ENCODE measurements around the gene R3HDM2. TPM values are rescaled to one million over a fixed set of nuclear protein-coding genes. Genes with fewer than 3 reads are reported as not detected.

Gene R3HDM2
- total RNA-seq, 1 experiment from 2014 or later, result 34.7 TPM

DNA sequence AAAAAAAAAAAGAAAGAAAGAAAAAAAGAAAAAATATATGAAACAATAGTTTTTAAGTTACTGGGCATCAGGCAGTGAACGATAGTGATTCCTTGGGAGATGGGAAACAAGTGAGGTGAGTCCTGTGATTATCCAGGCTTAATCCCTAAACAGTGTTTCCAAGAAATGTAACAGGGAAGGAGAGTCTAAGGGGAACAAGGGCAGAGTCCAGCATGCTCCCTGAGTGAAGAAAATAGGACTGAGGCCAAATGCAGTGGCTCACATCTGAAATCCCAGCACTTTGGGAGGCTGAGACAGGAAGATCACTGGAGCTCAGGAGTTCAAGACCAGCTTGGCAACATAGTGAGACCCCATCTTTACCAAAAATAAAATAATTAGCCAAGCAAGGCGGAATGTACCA lies 40.7 kb downstream of the R3HDM2 start (continued):
- TF ChIP-seq, protein P1, sequence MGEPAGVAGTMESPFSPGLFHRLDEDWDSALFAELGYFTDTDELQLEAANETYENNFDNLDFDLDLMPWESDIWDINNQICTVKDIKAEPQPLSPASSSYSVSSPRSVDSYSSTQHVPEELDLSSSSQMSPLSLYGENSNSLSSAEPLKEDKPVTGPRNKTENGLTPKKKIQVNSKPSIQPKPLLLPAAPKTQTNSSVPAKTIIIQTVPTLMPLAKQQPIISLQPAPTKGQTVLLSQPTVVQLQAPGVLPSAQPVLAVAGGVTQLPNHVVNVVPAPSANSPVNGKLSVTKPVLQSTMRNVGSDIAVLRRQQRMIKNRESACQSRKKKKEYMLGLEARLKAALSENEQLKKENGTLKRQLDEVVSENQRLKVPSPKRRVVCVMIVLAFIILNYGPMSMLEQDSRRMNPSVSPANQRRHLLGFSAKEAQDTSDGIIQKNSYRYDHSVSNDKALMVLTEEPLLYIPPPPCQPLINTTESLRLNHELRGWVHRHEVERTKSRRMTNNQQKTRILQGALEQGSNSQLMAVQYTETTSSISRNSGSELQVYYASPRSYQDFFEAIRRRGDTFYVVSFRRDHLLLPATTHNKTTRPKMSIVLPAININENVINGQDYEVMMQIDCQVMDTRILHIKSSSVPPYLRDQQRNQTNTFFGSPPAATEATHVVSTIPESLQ (CRISPR knock-in tag; IDR thresholded peaks at IDR 0.05), result no peak
- TF ChIP-seq IRF2 (CRISPR knock-in tag; IDR thresholded peaks at IDR 0.05; ENCODE audit: borderline replicate concordance, low read depth), result no peak
- TF ChIP-seq OVOL2 (CRISPR knock-in tag; IDR thresholded peaks at IDR 0.05; ENCODE audit: borderline replicate concordance), result no peak
- TF ChIP-seq ZNF263 (CRISPR knock-in tag; IDR thresholded peaks at IDR 0.05; ENCODE audit: low read depth), result no peak
- TF ChIP-seq ELF4 (CRISPR knock-in tag; IDR thresholded peaks at IDR 0.05; ENCODE audit: low read depth), result no peak
- no peak for TF ChIP-seq ZNF416 (CRISPR knock-in tag; IDR thresholded peaks at IDR 0.05)
- TF ChIP-seq, protein P2, sequence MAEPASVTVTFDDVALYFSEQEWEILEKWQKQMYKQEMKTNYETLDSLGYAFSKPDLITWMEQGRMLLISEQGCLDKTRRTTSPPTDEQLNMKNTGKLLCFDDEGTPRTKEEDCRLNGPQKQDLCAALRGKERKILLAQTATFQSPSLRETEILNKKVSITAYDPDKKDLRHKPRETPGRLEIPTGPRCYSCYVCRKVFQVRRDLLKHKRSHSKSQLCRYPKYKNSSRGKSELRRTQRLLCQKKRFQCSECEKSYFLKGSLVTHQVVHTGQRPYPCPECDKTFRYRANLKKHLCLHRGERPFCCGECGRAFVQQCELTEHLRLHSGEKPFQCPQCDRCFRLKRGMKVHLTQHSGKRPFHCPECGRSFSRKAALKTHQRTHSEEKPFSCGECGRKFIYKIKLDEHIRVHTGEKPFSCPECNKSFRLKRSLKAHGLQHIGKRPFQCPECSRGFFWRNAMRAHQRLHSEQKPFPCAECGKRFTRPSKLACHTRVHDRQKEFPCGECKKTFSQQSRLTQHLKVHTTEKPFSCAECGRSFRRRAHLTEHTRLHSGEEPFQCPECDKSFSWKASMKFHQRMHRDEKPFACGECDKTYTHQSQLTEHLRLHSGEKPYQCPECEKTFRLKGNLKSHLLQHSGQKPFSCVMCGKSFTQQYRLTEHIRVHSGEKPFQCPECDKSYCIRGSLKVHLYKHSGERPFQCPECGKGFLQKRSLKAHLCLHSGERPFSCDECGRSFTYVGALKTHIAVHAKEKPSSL (CRISPR knock-in tag; conservative IDR thresholded peaks at IDR 0.05), result no peak
- TF ChIP-seq, protein P3, sequence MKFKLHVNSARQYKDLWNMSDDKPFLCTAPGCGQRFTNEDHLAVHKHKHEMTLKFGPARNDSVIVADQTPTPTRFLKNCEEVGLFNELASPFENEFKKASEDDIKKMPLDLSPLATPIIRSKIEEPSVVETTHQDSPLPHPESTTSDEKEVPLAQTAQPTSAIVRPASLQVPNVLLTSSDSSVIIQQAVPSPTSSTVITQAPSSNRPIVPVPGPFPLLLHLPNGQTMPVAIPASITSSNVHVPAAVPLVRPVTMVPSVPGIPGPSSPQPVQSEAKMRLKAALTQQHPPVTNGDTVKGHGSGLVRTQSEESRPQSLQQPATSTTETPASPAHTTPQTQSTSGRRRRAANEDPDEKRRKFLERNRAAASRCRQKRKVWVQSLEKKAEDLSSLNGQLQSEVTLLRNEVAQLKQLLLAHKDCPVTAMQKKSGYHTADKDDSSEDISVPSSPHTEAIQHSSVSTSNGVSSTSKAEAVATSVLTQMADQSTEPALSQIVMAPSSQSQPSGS (CRISPR knock-in tag; IDR thresholded peaks at IDR 0.05; ENCODE audit: borderline replicate concordance, low read depth), result no peak
- no peak for TF ChIP-seq NR3C1 (CRISPR knock-in tag; conservative IDR thresholded peaks at IDR 0.05; ENCODE audit: low read depth)
- TF ChIP-seq CREM (CRISPR knock-in tag; IDR thresholded peaks at IDR 0.05), result no peak
- TF ChIP-seq, protein P4, sequence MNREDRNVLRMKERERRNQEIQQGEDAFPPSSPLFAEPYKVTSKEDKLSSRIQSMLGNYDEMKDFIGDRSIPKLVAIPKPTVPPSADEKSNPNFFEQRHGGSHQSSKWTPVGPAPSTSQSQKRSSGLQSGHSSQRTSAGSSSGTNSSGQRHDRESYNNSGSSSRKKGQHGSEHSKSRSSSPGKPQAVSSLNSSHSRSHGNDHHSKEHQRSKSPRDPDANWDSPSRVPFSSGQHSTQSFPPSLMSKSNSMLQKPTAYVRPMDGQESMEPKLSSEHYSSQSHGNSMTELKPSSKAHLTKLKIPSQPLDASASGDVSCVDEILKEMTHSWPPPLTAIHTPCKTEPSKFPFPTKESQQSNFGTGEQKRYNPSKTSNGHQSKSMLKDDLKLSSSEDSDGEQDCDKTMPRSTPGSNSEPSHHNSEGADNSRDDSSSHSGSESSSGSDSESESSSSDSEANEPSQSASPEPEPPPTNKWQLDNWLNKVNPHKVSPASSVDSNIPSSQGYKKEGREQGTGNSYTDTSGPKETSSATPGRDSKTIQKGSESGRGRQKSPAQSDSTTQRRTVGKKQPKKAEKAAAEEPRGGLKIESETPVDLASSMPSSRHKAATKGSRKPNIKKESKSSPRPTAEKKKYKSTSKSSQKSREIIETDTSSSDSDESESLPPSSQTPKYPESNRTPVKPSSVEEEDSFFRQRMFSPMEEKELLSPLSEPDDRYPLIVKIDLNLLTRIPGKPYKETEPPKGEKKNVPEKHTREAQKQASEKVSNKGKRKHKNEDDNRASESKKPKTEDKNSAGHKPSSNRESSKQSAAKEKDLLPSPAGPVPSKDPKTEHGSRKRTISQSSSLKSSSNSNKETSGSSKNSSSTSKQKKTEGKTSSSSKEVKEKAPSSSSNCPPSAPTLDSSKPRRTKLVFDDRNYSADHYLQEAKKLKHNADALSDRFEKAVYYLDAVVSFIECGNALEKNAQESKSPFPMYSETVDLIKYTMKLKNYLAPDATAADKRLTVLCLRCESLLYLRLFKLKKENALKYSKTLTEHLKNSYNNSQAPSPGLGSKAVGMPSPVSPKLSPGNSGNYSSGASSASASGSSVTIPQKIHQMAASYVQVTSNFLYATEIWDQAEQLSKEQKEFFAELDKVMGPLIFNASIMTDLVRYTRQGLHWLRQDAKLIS (CRISPR knock-in tag; IDR thresholded peaks at IDR 0.05; ENCODE audit: borderline replicate concordance), result no peak

- POLR2A ChIA-PET, result no interaction called here
- no peak for ATAC-seq
- H3K4me1 Mint-ChIP-seq, result peaks cover 11% of the 10 kb centered on the region
- TF ChIP-seq, protein P5, sequence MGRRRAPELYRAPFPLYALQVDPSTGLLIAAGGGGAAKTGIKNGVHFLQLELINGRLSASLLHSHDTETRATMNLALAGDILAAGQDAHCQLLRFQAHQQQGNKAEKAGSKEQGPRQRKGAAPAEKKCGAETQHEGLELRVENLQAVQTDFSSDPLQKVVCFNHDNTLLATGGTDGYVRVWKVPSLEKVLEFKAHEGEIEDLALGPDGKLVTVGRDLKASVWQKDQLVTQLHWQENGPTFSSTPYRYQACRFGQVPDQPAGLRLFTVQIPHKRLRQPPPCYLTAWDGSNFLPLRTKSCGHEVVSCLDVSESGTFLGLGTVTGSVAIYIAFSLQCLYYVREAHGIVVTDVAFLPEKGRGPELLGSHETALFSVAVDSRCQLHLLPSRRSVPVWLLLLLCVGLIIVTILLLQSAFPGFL (CRISPR knock-in tag; IDR thresholded peaks at IDR 0.05; ENCODE audit: borderline replicate concordance), result no peak
- TF ChIP-seq ZNF281 (CRISPR knock-in tag; IDR thresholded peaks at IDR 0.05) (no peak), ZNF423 (CRISPR knock-in tag; IDR thresholded peaks at IDR 0.05) (no peak), FOXP4 (CRISPR knock-in tag; IDR thresholded peaks at IDR 0.05) (no peak)
- TF ChIP-seq, protein P4 (CRISPR knock-in tag; IDR thresholded peaks at IDR 0.05; ENCODE audit: borderline replicate concordance), result no peak
These were observed 41.8 kb downstream of the R3HDM2 start for GRCh38 chr12:57389033-57389432.

More at GRCh38 chr12:57389033-57389432, 41.8 kb downstream of the R3HDM2 start:
- no peak for DNase-seq (ENCODE audit: low spot score)
- Mint-ChIP-seq H3K4me3 (no peak overlapping the region), H3K27me3 (ENCODE audit: low read depth) (no peaks in the 10 kb centered on the region), H3K27ac (no peak overlapping the region), H3K9me3 (no peaks in the 10 kb centered on the region), H3K36me3 (peaks cover 6% of the 10 kb centered on the region)
- CTCF ChIA-PET, result interaction anchor here (1.0 to 1.6 kb wide), 4 partner anchors 41 to 81 kb away, joined by 4 to 9 read pairs (median 4); no protein-coding TSS in a partner anchor

Data from WTC11 (cell line).